HepG2 (cell line): ENCODE measurements around the gene EMILIN1. TPM values are rescaled to one million over a fixed set of nuclear protein-coding genes. Genes with fewer than 3 reads are reported as not detected.
A peak's percentile ranks its signal among the peaks of the same experiment; 100 is the strongest.

ENCODE experiments used
- CBX2 ChIP-seq, 2 experiments: fragments of 200-600 bp in 1 of 2; sonication (generic); formaldehyde crosslinking in 1 of 2; IDR thresholded peaks; 2 replicates each; pipeline versions ENCODE4 v1.7.0 to v1.8.1; 2018 to 2022; ENCODE audit warnings: low read depth in 2 of 2, low read length in 1 of 2, mild to moderate bottlenecking in 1 of 2, missing genetic modification reagents in 1 of 2
- DPF2 ChIP-seq: sonication (generic); formaldehyde crosslinking; IDR thresholded peaks from 2 replicates; pipeline ENCODE4 v1.4.0; 2020; ENCODE audit warnings: mild to moderate bottlenecking, low read depth, missing genetic modification reagents, borderline replicate concordance
- EED ChIP-seq: sonication (generic); formaldehyde crosslinking; IDR thresholded peaks from 2 replicates; pipeline ENCODE4 v1.5.0; 2020; ENCODE audit warnings: mild to moderate bottlenecking, missing genetic modification reagents
- HNF4G ChIP-seq, 2 experiments: sonication (generic) in 1 of 2; formaldehyde crosslinking in 1 of 2; IDR thresholded peaks; 2 replicates each; pipeline versions ENCODE4 v1.4.0 to v1.6.1; 2011 to 2020; ENCODE audit warnings: borderline replicate concordance in 2 of 2, low read depth in 2 of 2, mild to moderate bottlenecking in 2 of 2, low read length in 1 of 2, missing genetic modification reagents in 1 of 2, moderate library complexity in 1 of 2
- HOXA9 ChIP-seq: sonication (generic); formaldehyde crosslinking; IDR thresholded peaks from 2 replicates; pipeline ENCODE4 v1.8.1; 2022; ENCODE audit warnings: missing genetic modification reagents, mild to moderate bottlenecking, moderate library complexity, borderline replicate concordance
- ISL2 ChIP-seq: sonication (generic); formaldehyde crosslinking; IDR thresholded peaks from 2 replicates; pipeline ENCODE4 v1.5.0; 2020; ENCODE audit warnings: missing genetic modification reagents
- KLF6 ChIP-seq: IDR thresholded peaks from 2 replicates; pipeline ENCODE4 v1.8.0; 2016; ENCODE audit warnings: missing biosample characterization, missing genetic modification reagents
- MEIS1 ChIP-seq: sonication (generic); formaldehyde crosslinking; IDR thresholded peaks from 2 replicates; pipeline ENCODE4 v1.9.0; 2021; ENCODE audit warnings: mild to moderate bottlenecking, missing genetic modification reagents, moderate library complexity, borderline replicate concordance
- MXI1 ChIP-seq: IDR thresholded peaks from 3 replicates; pipeline ENCODE4 v1.6.1; 2012; ENCODE audit warnings: low read depth, low read length, inconsistent platforms, borderline replicate concordance
- NAIF1 ChIP-seq: sonication (generic); formaldehyde crosslinking; IDR thresholded peaks from 2 replicates; pipeline ENCODE4 v1.5.0; 2020; ENCODE audit warnings: mild to moderate bottlenecking, missing genetic modification reagents, borderline replicate concordance
- RBFOX2 ChIP-seq: fragments of 200-400 bp; formaldehyde crosslinking; IDR thresholded peaks from 2 replicates; pipeline ENCODE4 v1.6.1; 2017; ENCODE audit warnings: low read depth, mild to moderate bottlenecking, low read length
- RELA ChIP-seq: sonication (generic); formaldehyde crosslinking; IDR thresholded peaks from 2 replicates; pipeline ENCODE4 v1.4.0; 2020; ENCODE audit warnings: missing genetic modification reagents
- SOX13 ChIP-seq, 3 experiments: fragments of 450-650 bp in 1 of 3; sonication (generic) in 1 of 3; formaldehyde crosslinking in 1 of 3; IDR thresholded peaks in 2 of 3; conservative IDR thresholded peaks in 1 of 3; 2 replicates each; pipeline versions ENCODE4 v1.5.0 to v1.6.1; 2016 to 2020; ENCODE audit warnings: antibody characterized with exemption in 1 of 3, mild to moderate bottlenecking in 1 of 3, missing compliant biosample characterization in 1 of 3, missing genetic modification reagents in 1 of 3, moderate library complexity in 1 of 3
- ZFP41 ChIP-seq: sonication (generic); formaldehyde crosslinking; IDR thresholded peaks from 2 replicates; pipeline ENCODE4 v1.4.0; 2020; ENCODE audit warnings: mild to moderate bottlenecking, missing genetic modification reagents, borderline replicate concordance
- ZMAT3 ChIP-seq: sonication (generic); formaldehyde crosslinking; conservative IDR thresholded peaks from 2 replicates; pipeline ENCODE4 v1.7.0; 2021; ENCODE audit warnings: missing genetic modification reagents
- ZNF230 ChIP-seq: sonication (generic); formaldehyde crosslinking; IDR thresholded peaks from 2 replicates; pipeline ENCODE4 v1.4.0; 2020; ENCODE audit warnings: mild to moderate bottlenecking, missing genetic modification reagents
- ZNF335 ChIP-seq: sonication (generic); formaldehyde crosslinking; IDR thresholded peaks from 2 replicates; pipeline ENCODE4 v1.4.0; 2020; ENCODE audit warnings: missing genetic modification reagents
- ZNF644 ChIP-seq: IDR thresholded peaks from 2 replicates; pipeline ENCODE4 v1.6.1; 2016; ENCODE audit warnings: low read depth
- ZNF792 ChIP-seq: IDR thresholded peaks from 2 replicates; pipeline ENCODE4 v1.6.1; 2016
- ZSCAN22 ChIP-seq: sonication (generic); formaldehyde crosslinking; IDR thresholded peaks from 2 replicates; pipeline ENCODE4 v1.4.0; 2020; ENCODE audit warnings: mild to moderate bottlenecking, missing genetic modification reagents
- polyA plus RNA-seq, 8 experiments: library from polyadenylated mRNA; depleted of rRNA in 3 of 8; stranded (reverse) in 7 of 8; unstranded in 1 of 8; fragments of >200 nt; fragmentation: Illumina TruSeq in 4 of 8; extraction: Trizol in 4 of 8; gene quantifications; 2 replicates each; pipeline versions ENCODE4 v1.2.1 to v1.2.3, GENCODE V29; 2011 to 2016; ENCODE audit warnings: low read depth in 4 of 8, missing spikeins in 1 of 8, mixed read lengths in 1 of 8; ENCODE audit not compliant: insufficient read depth in 1 of 8
- total RNA-seq, 5 experiments: library from RNA; depleted of rRNA; stranded (reverse); fragments of >200 nt; fragmentation: Illumina TruSeq; extraction: Trizol; gene quantifications; 2 replicates each; pipeline ENCODE4 v1.2.3, GENCODE V29; 2016; ENCODE audit warnings: low read depth in 1 of 5
- TF ChIP-seq, protein P1 (sequence below): sonication (generic); formaldehyde crosslinking; IDR thresholded peaks from 2 replicates; pipeline ENCODE4 v1.4.0; 2020; ENCODE audit warnings: mild to moderate bottlenecking, missing genetic modification reagents
- TF ChIP-seq, protein P2 (sequence below): sonication (generic); IDR thresholded peaks from 2 replicates; pipeline ENCODE4 v1.6.1; 2016; ENCODE audit warnings: low read depth, borderline replicate concordance
- TF ChIP-seq, protein P3 (sequence below): sonication (generic); formaldehyde crosslinking; IDR thresholded peaks from 2 replicates; pipeline ENCODE4 v1.5.1; 2020; ENCODE audit warnings: mild to moderate bottlenecking, moderate library complexity, missing genetic modification reagents

EMILIN1 gene
- total and polyA plus RNA-seq, 2 of the 13 experiments (the other 11 are each of a cell fraction or from before 2014, with no cell fraction given), result 8.1 to 9.7 TPM

DNA sequence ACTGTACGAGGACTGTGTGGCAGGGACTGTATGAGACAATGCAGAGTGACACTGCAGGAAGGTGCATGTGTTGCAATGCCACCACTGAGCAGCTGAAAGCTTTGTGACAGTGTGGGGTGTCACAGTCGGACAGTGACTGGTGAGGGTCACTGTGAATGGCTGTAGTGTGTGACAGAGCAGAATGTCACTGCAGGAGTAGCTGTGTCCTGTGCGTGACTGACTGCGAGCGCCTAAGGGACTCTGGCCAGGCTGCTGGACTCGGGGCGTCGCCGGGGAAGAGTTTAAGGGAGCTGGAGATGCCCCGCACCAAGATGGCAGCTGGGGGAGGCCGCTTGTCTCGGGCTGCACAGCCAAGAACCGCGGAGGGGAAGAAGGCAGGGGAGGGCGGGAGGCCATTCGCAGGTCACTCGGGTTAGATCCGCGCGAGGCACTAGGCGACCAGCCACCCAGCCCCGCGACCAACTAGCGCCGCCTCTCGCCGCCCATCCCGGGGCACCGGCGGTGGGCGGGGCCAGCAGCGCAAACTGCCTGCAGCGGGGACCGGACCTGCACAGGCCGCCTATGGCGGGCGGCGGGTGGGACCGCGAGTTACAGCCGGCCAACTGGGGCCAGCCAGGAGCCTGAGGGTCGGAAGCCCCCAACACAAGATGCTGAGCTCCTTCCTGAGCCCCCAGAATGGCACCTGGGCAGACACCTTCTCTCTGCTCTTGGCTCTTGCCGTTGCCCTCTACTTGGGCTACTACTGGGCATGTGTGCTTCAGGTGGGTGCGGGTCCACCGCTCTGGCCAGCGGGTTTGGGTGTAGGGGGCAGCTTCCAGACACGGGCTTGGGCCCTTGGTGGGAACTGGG lies 45.1 kb downstream of the EMILIN1 start, which contains the start of gene ABHD1 (continued):
- TF ChIP-seq, protein P1, sequence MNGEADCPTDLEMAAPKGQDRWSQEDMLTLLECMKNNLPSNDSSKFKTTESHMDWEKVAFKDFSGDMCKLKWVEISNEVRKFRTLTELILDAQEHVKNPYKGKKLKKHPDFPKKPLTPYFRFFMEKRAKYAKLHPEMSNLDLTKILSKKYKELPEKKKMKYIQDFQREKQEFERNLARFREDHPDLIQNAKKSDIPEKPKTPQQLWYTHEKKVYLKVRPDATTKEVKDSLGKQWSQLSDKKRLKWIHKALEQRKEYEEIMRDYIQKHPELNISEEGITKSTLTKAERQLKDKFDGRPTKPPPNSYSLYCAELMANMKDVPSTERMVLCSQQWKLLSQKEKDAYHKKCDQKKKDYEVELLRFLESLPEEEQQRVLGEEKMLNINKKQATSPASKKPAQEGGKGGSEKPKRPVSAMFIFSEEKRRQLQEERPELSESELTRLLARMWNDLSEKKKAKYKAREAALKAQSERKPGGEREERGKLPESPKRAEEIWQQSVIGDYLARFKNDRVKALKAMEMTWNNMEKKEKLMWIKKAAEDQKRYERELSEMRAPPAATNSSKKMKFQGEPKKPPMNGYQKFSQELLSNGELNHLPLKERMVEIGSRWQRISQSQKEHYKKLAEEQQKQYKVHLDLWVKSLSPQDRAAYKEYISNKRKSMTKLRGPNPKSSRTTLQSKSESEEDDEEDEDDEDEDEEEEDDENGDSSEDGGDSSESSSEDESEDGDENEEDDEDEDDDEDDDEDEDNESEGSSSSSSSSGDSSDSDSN (CRISPR knock-in tag), result peak; percentile 60
- TF ChIP-seq, protein P2, sequence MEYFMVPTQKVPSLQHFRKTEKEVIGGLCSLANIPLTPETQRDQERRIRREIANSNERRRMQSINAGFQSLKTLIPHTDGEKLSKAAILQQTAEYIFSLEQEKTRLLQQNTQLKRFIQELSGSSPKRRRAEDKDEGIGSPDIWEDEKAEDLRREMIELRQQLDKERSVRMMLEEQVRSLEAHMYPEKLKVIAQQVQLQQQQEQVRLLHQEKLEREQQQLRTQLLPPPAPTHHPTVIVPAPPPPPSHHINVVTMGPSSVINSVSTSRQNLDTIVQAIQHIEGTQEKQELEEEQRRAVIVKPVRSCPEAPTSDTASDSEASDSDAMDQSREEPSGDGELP, result peak; percentile 59; the same call in 1 of the 2 replicates
- peak; percentile 20; the same call in 1 of the 2 replicates for TF ChIP-seq EED (CRISPR knock-in tag)
- TF ChIP-seq SOX13 (IDR thresholded peaks at IDR 0.05), result no peak
- peak; percentile 12 to 28; a peak in 1 of 4 replicates for TF ChIP-seq SOX13 (CRISPR knock-in tag; conservative IDR thresholded peaks at IDR 0.05 in 1 of 2, IDR thresholded peaks at IDR 0.05 in 1 of 2)
- 0 out of 2 replicates have a peak, but pooled peaks have one; percentile 35 for TF ChIP-seq HOXA9 (CRISPR knock-in tag)
- peak; percentile 85 for TF ChIP-seq ZNF230 (CRISPR knock-in tag)
- TF ChIP-seq DPF2 (CRISPR knock-in tag), result 0 out of 2 replicates have a peak, but pooled peaks have one; percentile 34
- TF ChIP-seq ZFP41 (CRISPR knock-in tag), result peak; percentile 86; the same call in 1 of the 2 replicates
- peak; percentile 89 for TF ChIP-seq ZMAT3 (CRISPR knock-in tag)
- 0 out of 2 replicates have a peak, but pooled peaks have one; percentile 19 for TF ChIP-seq NAIF1
- no peak for TF ChIP-seq CBX2 (IDR thresholded peaks at IDR 0.05; ENCODE audit: low read depth, low read length)
- peak; percentile 84 for TF ChIP-seq CBX2 (CRISPR knock-in tag; IDR thresholded peaks at IDR 0.05; ENCODE audit: low read depth)
- TF ChIP-seq KLF6, result peak; percentile 91
- TF ChIP-seq MEIS1 (CRISPR knock-in tag), result peak; percentile 86
- TF ChIP-seq ZNF644 (CRISPR knock-in tag), result 0 out of 2 replicates have a peak, but pooled peaks have one; percentile 40
- TF ChIP-seq ISL2, result peak; percentile 61; the same call in 1 of the 2 replicates
- TF ChIP-seq, protein P3, sequence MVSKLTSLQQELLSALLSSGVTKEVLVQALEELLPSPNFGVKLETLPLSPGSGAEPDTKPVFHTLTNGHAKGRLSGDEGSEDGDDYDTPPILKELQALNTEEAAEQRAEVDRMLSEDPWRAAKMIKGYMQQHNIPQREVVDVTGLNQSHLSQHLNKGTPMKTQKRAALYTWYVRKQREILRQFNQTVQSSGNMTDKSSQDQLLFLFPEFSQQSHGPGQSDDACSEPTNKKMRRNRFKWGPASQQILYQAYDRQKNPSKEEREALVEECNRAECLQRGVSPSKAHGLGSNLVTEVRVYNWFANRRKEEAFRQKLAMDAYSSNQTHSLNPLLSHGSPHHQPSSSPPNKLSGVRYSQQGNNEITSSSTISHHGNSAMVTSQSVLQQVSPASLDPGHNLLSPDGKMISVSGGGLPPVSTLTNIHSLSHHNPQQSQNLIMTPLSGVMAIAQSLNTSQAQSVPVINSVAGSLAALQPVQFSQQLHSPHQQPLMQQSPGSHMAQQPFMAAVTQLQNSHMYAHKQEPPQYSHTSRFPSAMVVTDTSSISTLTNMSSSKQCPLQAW (CRISPR knock-in tag), result peak; percentile 56; the same call in 1 of the 2 replicates
- TF ChIP-seq ZSCAN22 (CRISPR knock-in tag), result 0 out of 2 replicates have a peak, but pooled peaks have one; percentile 61
- TF ChIP-seq RBFOX2, result peak; percentile 65
- 0 out of 2 replicates have a peak, but pooled peaks have one; percentile 32 for TF ChIP-seq RELA (CRISPR knock-in tag)
- peak; percentile 42; the same call in 1 of the 2 replicates for TF ChIP-seq ZNF792 (CRISPR knock-in tag)
- 0 out of 2 replicates have a peak, but pooled peaks have one; percentile 17 for TF ChIP-seq HNF4G (IDR thresholded peaks at IDR 0.05; ENCODE audit: borderline replicate concordance, low read depth, low read length)
- TF ChIP-seq HNF4G (CRISPR knock-in tag; IDR thresholded peaks at IDR 0.05; ENCODE audit: borderline replicate concordance, low read depth), result no peak
- 0 out of 2 replicates have a peak, but pooled peaks have one; percentile 40 for TF ChIP-seq ZNF335 (CRISPR knock-in tag)
- peak; percentile 48; the same call in 2 of the 3 replicates for TF ChIP-seq MXI1
